ENCODE measurements around the gene CXCR4.
"Not testable (repeated sequence)": the region's sequence is repeated elsewhere in the genome, so short reads cannot be mapped to it uniquely, and the experiment has no call there.

The CXCR4 gene

DNA sequence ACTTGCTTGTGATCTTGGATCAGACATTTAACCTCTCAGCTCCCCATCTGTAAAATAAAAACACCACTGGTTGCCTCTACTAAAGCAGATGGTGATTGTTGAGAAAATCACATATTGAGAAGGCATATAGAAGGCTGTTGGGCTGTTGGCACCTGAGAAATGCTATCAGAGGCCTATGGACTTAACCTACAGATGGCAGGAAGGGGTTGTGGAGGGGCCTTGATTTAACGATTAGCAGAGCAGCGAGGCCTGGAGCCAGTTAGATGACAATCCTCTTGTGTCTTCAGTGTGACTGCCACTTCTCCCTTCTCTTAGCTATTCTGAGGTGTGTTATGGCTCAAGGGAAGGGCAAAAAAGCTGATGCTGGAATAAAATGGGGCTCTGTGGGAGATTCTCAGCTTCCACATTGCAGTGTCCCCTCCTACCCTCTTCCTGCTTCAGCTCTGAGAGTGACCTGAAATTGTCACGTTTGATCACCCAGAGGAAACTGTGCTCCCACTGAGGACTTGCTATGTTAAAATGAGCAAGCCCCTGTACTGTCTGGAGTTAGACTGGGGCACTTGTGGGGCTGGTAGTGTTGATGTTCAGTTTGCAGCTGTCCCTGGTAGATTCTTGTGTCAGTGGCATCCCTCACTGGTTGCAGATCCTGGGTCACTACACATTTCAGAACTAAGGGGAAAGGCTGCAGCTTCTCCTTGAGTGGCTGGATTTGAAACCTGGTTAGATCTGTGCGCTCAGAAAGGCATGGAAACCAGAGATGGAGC, 31.5 kb downstream of the CXCR4 start:
- DNase-seq: no peak
- in situ Hi-C loops (cut with MboI; ENCODE audit: low pct_unique_long_range_greater_than_20kb, low sequenced_read_pairs): no loop called here

DNA sequence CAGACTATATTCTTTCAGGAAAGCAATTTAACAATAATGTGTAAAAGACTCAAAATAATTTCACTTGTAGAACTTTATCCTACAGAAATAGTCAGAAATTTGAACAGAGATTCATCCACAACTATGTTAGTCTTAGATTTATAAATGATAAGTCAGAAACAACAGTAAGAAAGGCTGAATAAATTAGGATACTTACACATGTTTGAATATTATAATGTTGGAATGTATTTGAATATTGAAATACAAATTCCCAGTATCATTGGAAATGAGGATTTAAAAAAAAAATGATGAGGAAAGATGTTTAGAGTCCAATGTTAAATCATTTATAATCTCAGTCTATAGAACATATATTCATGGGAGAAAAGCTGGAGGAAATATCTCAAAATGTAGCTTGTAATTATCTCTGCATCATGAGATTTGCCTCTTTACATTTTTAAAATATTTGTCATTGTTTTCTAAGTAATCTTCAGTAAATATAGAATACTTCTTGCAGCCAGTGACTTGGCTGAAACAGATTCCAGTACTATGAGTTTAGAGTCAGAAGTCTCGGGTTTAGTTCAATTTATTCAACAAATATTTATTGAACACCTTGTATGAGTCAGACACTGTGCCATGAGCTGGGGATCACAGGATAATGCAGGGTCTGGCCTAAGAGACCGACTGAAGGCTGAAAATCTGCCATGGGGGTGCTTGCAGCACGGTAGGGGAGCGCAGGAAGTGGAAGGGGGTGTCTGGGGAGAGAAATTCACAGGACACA, 32.3 kb downstream of the CXCR4 start:
- in situ Hi-C loops (cut with MboI; ENCODE audit: low pct_unique_long_range_greater_than_20kb, low sequenced_read_pairs): no loop called here
- no peak for DNase-seq

DNA sequence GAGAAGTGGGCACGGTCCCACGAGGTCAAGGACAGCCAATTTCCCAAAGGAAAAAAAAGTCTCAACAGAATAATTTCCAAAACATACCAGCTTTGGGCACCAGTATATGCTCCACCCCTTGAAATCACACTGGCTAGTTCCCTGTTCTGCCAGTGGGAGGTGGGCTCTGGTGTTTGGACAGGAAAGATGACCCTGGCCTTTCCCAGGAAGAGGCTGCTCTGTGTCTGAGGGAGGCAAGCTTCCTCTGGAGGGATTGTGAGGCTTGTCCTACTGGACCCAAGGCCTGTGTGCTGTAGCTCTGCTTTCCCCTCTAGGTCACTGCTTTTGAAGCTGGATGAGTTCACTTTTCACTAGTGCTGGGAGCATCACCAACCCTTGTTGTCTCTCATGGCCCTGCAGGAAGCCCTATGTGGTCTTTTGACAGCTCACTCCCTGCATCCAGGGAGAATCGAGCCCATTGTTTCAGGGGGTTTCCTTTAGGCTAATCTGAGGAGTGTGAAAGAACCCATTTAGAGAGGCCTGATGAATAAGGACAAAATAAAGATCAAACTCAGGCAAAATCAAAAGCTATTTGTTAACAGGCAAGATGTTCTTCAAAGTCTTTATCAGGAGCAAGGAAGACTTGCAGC, 36.3 kb downstream of the CXCR4 start:
- in situ Hi-C loops (cut with MboI; ENCODE audit: low pct_unique_long_range_greater_than_20kb, low sequenced_read_pairs): no loop called here
- no peak for DNase-seq

DNA sequence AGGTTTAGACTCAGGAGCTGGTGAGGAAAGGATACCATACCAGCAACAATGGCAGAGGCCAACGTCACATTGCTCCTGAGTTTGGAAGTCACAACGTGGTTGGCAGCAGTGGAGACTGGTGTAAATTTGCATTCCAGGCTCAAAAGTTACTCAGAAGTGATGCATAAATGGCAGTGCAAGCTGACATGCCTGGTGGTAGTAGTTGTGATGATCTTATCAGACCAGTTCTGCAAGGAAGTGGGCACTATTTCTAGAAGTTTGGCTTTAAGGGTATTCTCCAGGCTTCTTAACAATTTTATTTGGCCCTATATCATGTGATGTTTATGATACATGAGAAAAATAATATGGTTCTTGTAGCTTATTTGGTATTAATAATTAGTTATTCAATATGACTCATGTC, 37.8 kb downstream of the CXCR4 start:
- DNase-seq: no peak
- in situ Hi-C loops (cut with MboI; ENCODE audit: low pct_unique_long_range_greater_than_20kb, low sequenced_read_pairs): no loop called here

DNA sequence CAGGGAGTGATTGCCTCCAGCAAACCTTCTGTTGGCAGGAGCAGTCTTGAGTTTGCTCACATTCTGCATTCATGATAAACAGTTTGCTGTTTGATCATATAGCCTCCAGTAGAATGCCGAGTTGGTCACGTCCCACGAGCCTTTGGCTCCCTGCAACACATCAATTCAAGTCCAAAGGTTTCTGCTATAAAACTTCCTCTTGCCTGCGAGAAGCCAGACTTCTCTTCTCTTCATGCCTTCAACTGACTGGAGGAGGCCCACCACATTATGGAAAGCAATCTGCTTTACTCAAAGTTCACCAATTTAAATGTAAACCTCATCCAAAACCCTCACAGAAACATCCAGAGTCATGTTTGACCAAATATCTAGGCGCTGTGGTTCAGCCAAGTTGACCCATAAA, 40.8 kb downstream of the CXCR4 start:
- DNase-seq: no peak
- in situ Hi-C loops (cut with MboI; ENCODE audit: low pct_unique_long_range_greater_than_20kb, low sequenced_read_pairs): no loop called here

DNA sequence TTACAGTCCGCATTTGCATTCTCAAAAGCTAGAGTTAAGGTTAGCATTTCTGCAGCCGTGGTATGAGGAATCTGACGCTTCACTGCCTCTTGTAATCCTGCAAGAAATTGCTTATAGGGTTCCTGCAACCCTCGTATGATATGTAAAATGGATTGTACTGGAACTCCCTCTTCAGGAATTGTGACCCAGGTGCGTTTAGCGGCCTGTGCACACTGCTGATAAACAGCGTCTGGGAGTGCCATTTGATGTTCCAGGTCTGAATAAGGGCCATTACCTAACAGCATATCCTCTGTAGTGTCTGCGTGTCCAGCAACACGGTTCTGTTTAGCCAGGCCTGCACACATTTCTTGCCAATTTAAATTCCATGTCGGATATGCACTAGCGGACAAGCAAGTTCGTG, 42.5 kb downstream of the CXCR4 start:
- in situ Hi-C loops (cut with MboI; ENCODE audit: low pct_unique_long_range_greater_than_20kb, low sequenced_read_pairs): no loop called here
- no peak for DNase-seq

DNA sequence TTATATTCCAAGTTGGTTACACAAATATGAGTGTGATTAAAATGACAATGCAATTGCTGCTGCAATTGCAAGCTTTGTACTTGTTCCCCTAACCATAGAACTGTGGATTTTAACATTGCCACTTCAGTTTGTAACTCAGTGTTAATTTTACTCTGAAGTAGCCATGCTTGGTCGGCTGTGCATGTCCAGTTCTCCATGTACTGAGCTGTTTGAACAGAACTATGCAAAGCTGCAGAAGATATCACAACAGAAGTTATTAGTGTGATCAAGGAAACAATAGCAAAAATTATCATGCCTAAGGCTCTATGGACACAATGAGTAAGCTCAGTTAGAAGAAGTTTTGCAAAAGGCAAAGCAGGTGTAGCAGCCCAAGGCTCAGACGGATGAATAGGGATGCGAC, 45.3 kb downstream of the CXCR4 start:
- DNase-seq: no peak
- in situ Hi-C loops (cut with MboI; ENCODE audit: low pct_unique_long_range_greater_than_20kb, low sequenced_read_pairs): no loop called here

DNA sequence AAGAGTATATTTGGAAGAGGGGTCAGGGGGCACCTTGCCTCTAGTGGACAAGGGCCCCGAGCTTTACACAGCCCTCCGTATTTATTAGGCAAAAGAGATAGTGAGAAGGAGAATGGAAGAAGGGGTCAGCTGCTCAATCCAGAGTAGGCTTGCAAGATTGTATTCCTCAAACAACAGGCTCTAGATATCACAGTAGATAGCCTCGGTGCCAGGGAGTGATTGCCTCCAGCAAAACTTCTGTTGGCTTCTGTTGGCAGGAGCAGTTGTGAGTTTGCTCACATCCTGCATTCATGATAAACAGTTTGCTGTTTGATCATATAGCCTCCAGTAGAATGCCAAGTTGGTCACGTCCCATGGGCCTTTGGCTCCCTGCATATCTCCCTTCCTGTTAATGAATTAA, 46.1 kb downstream of the CXCR4 start:
- in situ Hi-C loops (cut with MboI; ENCODE audit: low pct_unique_long_range_greater_than_20kb, low sequenced_read_pairs); DNase-seq: not testable (repeated sequence)

DNA sequence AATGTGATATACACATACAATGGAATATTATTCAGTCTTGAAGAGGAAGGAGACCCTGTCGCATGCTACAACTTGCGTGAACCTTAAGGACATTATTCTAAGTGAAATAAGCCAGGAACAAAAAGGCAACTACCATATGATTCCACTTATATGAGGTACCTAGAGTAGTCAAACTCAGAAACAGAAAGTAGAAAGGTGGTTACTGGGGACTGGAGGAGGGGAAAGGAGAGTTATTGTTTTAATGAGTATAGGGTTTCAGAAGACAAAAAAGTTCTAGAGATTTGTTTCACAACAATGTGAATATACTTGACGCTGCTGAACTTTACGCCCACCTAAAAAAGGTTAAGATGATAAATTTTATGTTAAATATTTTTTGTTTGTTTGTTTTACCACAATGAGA, 47.0 kb downstream of the CXCR4 start:
- in situ Hi-C loops (cut with MboI; ENCODE audit: low pct_unique_long_range_greater_than_20kb, low sequenced_read_pairs): no loop called here
- DNase-seq: no peak

DNA sequence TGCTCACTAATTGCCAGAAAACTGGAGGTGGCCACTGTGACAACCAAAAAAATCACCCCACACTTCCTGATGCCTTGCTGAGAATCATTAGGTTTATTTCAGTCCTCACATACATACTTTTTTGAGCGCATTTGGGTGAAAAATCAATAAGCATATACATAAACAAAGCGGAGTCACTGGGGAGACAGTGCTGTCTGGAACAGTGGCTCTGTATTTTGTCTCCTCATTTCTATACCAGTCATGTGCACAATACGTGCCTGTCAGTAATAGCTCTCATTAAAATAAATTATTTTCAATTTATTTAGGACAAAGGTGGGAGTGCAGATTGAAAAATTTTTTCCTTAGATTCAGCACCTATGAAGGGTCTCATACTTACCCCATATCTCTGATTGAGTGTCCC, 48.2 kb downstream of the CXCR4 start:
- DNase-seq: no peak
- in situ Hi-C loops (cut with MboI; ENCODE audit: low pct_unique_long_range_greater_than_20kb, low sequenced_read_pairs): no loop called here

DNA sequence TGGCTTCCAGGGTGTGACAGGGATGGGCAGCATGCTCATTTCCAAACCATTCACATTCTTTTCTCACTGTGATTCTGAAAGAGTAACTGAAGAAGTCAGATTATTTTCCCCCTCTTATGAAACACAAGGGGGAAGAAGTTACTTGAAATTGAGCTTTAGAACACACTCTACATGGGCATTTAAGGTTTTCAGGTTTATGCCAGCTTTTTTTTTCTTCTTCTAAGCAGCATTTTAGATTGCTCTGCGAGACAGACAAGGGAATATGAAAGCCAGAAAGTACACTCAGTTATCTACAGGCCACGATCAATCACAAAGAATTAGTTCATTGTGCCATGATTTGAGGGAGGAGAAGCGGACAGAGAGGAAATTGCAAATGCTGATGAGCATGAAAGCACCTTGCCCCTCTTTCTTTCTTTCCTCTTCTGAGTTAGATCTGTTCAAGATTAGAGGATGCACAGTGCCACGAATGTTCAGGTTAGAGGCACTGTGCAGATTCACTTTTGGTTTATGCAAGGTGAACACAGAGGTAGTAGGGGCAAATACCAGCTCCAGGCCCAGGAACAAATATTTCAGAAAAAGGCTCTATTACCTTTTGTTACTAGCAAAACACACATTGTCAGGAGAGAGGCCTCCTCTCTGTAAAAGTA, 49.2 kb downstream of the CXCR4 start:
- in situ Hi-C loops (cut with MboI; ENCODE audit: low pct_unique_long_range_greater_than_20kb, low sequenced_read_pairs): no loop called here
- no peak for DNase-seq

DNA sequence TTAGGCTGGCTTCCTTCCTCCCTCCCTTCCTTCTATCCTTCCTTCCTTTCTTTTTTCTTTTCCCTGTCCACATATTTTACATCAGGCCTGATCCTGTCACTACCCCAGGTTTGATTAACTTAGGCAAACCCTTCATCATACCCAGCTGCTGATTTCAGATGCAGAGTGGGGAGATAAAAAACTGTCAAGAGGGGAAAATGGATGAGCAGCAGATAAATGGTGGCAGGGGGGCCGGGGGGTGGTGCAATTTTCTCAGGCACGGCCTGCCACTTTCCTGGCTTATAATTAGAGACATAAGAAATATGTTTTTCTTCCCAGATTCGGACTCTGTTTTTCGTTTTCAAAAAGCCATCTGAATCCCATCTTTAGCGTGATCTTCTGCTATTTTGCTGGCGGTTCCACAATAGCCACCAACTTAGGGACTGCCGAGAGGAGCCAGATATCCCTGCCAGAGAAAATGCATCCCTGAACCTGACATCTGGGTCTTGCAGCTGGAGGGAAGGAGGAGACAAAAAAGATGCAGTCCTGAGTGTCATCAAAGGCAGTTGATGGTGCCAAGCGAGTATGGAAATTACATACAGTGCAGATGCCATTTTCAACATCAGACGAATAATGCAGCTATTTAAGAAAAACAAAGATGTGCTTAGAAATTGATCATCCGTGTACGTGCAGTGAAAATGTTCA, 49.9 kb downstream of the CXCR4 start:
- in situ Hi-C loops (cut with MboI; ENCODE audit: low pct_unique_long_range_greater_than_20kb, low sequenced_read_pairs): no loop called here
- no peak for DNase-seq

DNA sequence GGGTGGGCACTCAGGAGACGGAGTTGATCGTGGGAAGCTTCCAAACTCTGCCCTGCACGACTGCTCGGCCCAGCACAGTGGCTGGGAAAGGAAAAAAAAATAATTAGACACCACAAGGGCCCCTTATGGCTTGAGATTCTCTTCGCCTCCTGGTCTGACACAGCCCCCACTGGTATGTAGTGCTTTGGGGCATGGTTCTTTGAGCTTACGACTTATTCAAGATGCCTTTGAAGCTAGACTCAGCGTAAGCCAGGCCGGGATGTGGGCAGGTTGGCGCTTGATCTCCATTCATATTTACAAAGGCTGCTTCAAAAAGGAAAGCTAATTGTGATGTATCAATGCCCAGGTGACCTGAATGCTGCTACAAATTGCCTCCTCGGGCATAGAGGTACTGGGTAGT, 50.5 kb downstream of the CXCR4 start:
- no peak for DNase-seq
- in situ Hi-C loops (cut with MboI; ENCODE audit: low pct_unique_long_range_greater_than_20kb, low sequenced_read_pairs): no loop called here

DNA sequence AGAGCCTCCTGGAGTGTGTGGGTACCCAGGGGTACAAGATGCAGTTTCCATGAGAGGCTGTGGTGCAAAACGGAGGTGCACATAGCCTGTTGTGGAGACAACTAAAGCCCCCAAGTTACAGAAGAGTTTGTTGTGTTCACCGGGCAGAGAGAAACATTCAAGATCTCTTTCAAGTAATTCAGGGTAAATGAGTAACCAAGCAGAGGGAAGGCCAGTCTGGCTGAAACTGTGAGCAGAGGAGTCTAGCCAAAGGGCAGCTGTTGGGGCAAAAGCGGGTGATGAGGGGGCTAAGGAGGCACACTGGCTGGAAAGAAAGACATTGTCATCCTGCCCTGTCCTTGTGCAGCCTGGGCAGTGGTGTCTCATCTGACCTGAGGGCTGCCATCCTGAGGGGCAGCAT, 52.0 kb downstream of the CXCR4 start:
- in situ Hi-C loops (cut with MboI; ENCODE audit: low pct_unique_long_range_greater_than_20kb, low sequenced_read_pairs): no loop called here

DNA sequence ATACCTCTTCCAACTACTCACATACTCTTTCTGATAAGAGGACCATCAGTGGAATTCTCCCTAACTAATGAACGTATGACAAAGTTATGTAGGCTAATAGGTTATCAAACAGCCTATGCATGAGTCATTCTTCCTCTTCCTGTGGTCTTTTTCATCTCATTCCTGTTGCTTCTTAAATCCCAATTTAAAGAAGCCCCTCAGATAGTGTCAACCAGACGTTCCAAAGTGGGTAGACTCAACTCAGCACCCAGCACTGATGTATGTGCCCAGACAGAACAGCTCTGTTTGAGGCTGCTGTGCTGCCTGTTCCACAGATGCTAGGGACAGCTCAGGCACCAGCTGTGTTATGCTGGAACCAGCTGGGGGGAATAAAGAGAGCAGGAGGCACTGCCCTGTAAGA, 52.6 kb downstream of the CXCR4 start:
- in situ Hi-C loops (cut with MboI; ENCODE audit: low pct_unique_long_range_greater_than_20kb, low sequenced_read_pairs): no loop called here
- DNase-seq: no peak

More for the DNA sequence above, 52.0 kb downstream of the CXCR4 start:
- DNase-seq: no peak

All from KBM-7 (cell line).